ENCODE results near the gene KBTBD4.

GRCh38 chr11:47611348-47611794 lies 32.6 kb upstream of the KBTBD4 start:
- TF ChIP-seq CTCF (conservative IDR thresholded peaks at IDR 0.05 in 1 of 2, IDR thresholded peaks at IDR 0.05 in 1 of 2; ENCODE audit: low read depth in 1 of 2, low read length in 2 of 2) = no peak
- TF ChIP-seq EZH2 (IDR thresholded peaks at IDR 0.05; ENCODE audit: low read length, missing control alignments) = no peak

All from fibroblast of lung (primary cell).